HG03457 (cell line): ENCODE results near the gene RAPGEF3.

Experiments
- ATAC-seq: cut with Tn5 transposase; IDR thresholded peaks from one replicate; pipeline ENCODE4 v1.9.1; 2021; ENCODE audit warnings: moderate number of reproducible peaks; ENCODE audit not compliant: unreplicated experiment

RAPGEF3 gene

GRCh38 chr12:47725091-47725772, 33.4 kb downstream of the RAPGEF3 start, which contains the start of gene ENDOU:
ENDOU (minus strand) TSS chr12:47725490; CDS start chr12:47725413, 77 bp downstream.
- ATAC-seq: no peak

- no peak for ATAC-seq
Observed at GRCh38 chr12:47722941-47723631, 35.6 kb downstream of the RAPGEF3 start.

- ATAC-seq: no peak
Observed at GRCh38 chr12:47722136-47722834, 36.4 kb downstream of the RAPGEF3 start.

GRCh38 chr12:47721431-47721973, 37.2 kb downstream of the RAPGEF3 start:
- no peak for ATAC-seq

- ATAC-seq: no peak
Observed at GRCh38 chr12:47718531-47718930, 40.1 kb downstream of the RAPGEF3 start.

- no peak for ATAC-seq
Observed at GRCh38 chr12:47717443-47718193, 41.1 kb downstream of the RAPGEF3 start.

- ATAC-seq: no peak
Observed at GRCh38 chr12:47717046-47717442, 41.6 kb downstream of the RAPGEF3 start.

GRCh38 chr12:47715877-47716548, 42.7 kb downstream of the RAPGEF3 start:
- ATAC-seq: no peak

- ATAC-seq: no peak
Observed at GRCh38 chr12:47715393-47715876, 43.2 kb downstream of the RAPGEF3 start.

- no peak for ATAC-seq
Observed at GRCh38 chr12:47714826-47715386, 43.8 kb downstream of the RAPGEF3 start.

- no peak for ATAC-seq
Observed at GRCh38 chr12:47712171-47712570, 46.5 kb downstream of the RAPGEF3 start.

- no peak for ATAC-seq
Observed at GRCh38 chr12:47711448-47711847, 47.2 kb downstream of the RAPGEF3 start.

GRCh38 chr12:47710278-47710677, 48.4 kb downstream of the RAPGEF3 start:
- no peak for ATAC-seq

- ATAC-seq: no peak
Observed at GRCh38 chr12:47709671-47710070, 49.0 kb downstream of the RAPGEF3 start.

- no peak for ATAC-seq
Observed at GRCh38 chr12:47709237-47709636, 49.4 kb downstream of the RAPGEF3 start.

- no peak for ATAC-seq
Observed at GRCh38 chr12:47707905-47708543, 50.7 kb downstream of the RAPGEF3 start.

- ATAC-seq: no peak
Observed at GRCh38 chr12:47707355-47707754, 51.3 kb downstream of the RAPGEF3 start.

- ATAC-seq: peak; percentile 64
Observed at GRCh38 chr12:47705566-47706425, 52.9 kb downstream of the RAPGEF3 start, which contains the start of gene RPAP3. RPAP3 (minus strand) TSS chr12:47706030; CDS start chr12:47702840, 3,190 bp downstream.
